Liver (tissue), 9 donors: ENCODE measurements around the gene MAN1A2. TPM values are rescaled to one million over a fixed set of nuclear protein-coding genes. Genes with fewer than 3 reads are reported as not detected.

Source experiments
- DNase-seq: peaks from one replicate; pipeline ENCODE4 v3.0.0-alpha.2; 2017; ENCODE audit warnings: low spot score
- H3K27ac ChIP-seq, 2 donors: one replicate each; pipeline ENCODE4 v1.7.0; 2013; ENCODE audit warnings: inconsistent platforms in 2 of 2, low read length in 2 of 2, control low read depth in 1 of 2, low read depth in 1 of 2, mild to moderate bottlenecking in 1 of 2
- H3K27me3 ChIP-seq, 4 donors: one replicate each; pipeline versions ENCODE4 v1.6.1 to v1.7.0; 2013; ENCODE audit warnings: low read length in 3 of 4, inconsistent platforms in 1 of 4, mild to moderate bottlenecking in 1 of 4, moderate library complexity in 1 of 4; ENCODE audit not compliant: control insufficient read depth in 4 of 4, insufficient read depth in 4 of 4
- H3K36me3 ChIP-seq, 4 donors: one replicate each; pipeline versions ENCODE4 v1.6.1 to v1.7.0; 2013; ENCODE audit warnings: low read length in 3 of 4, mild to moderate bottlenecking in 3 of 4, low read depth in 1 of 4, moderate library complexity in 1 of 4; ENCODE audit not compliant: control insufficient read depth in 4 of 4, insufficient read depth in 3 of 4
- H3K4me1 ChIP-seq, 4 donors: one replicate each; pipeline versions ENCODE4 v1.6.1 to v1.7.0; 2013; ENCODE audit warnings: low read length in 3 of 4, mild to moderate bottlenecking in 3 of 4, moderate library complexity in 1 of 4; ENCODE audit not compliant: control insufficient read depth in 4 of 4, insufficient read depth in 4 of 4
- H3K4me3 ChIP-seq, 3 donors: one replicate each; pipeline versions ENCODE4 v1.6.1 to v1.7.0; 2013; ENCODE audit warnings: low read length in 3 of 3, control low read depth in 1 of 3, low read depth in 1 of 3, mild to moderate bottlenecking in 1 of 3
- H3K9ac ChIP-seq, 2 donors: one replicate each; pipeline ENCODE4 v1.7.0; 2013; ENCODE audit warnings: low read length in 2 of 2, mild to moderate bottlenecking in 2 of 2, moderate library complexity in 2 of 2, control low read depth in 1 of 2, low read depth in 1 of 2
- H3K9me3 ChIP-seq, 4 donors: one replicate each; pipeline versions ENCODE4 v1.6.1 to v1.7.0; 2013; ENCODE audit warnings: low read length in 3 of 4; ENCODE audit not compliant: control insufficient read depth in 4 of 4
- ATF3 ChIP-seq: IDR thresholded peaks from 2 replicates; pipeline ENCODE4 v1.6.1; 2016; ENCODE audit warnings: antibody characterized with exemption
- CTCF ChIP-seq: fragments of 150-350 bp; IDR thresholded peaks from 2 replicates; pipeline ENCODE4 v1.5.1; 2017; ENCODE audit warnings: improper control_type of control experiment, low read depth, low read length; ENCODE audit not compliant: missing input control
- EGR1 ChIP-seq, 2 donors: IDR thresholded peaks; 2 replicates each; pipeline ENCODE4 v1.6.1; 2016 to 2018; ENCODE audit warnings: antibody characterized with exemption in 2 of 2, low read depth in 2 of 2
- FOXA1 ChIP-seq: IDR thresholded peaks from 2 replicates; pipeline ENCODE4 v1.6.1; 2016; ENCODE audit warnings: antibody characterized with exemption
- FOXA2 ChIP-seq: IDR thresholded peaks from 2 replicates; pipeline ENCODE4 v1.6.1; 2016; ENCODE audit warnings: antibody characterized with exemption
- GABPA ChIP-seq, 2 donors: IDR thresholded peaks in 1 of 2; conservative IDR thresholded peaks in 1 of 2; 2 replicates each; pipeline ENCODE4 v1.6.1; 2016; ENCODE audit warnings: antibody characterized with exemption in 2 of 2, mild to moderate bottlenecking in 1 of 2, moderate library complexity in 1 of 2
- HNF4A ChIP-seq, 2 donors: conservative IDR thresholded peaks; 2 replicates each; pipeline ENCODE4 v1.6.1; 2016; ENCODE audit warnings: antibody characterized with exemption in 2 of 2, mild to moderate bottlenecking in 2 of 2
- HNF4G ChIP-seq: IDR thresholded peaks from 2 replicates; pipeline ENCODE4 v1.6.1; 2016; ENCODE audit warnings: antibody characterized with exemption
- JUND ChIP-seq, 2 donors: IDR thresholded peaks; 2 replicates each; pipeline ENCODE4 v1.6.1; 2016; ENCODE audit warnings: antibody characterized with exemption in 2 of 2
- NR2F2 ChIP-seq: IDR thresholded peaks from 2 replicates; pipeline ENCODE4 v1.6.1; 2016; ENCODE audit warnings: antibody characterized with exemption
- REST ChIP-seq: IDR thresholded peaks from 2 replicates; pipeline ENCODE4 v1.6.1; 2016; ENCODE audit warnings: antibody characterized with exemption, mild to moderate bottlenecking
- RXRA ChIP-seq, 2 donors: IDR thresholded peaks; 2 replicates each; pipeline ENCODE4 v1.6.1; 2017 to 2018; ENCODE audit warnings: antibody characterized with exemption in 2 of 2, mild to moderate bottlenecking in 1 of 2
- SP1 ChIP-seq: IDR thresholded peaks from 2 replicates; pipeline ENCODE4 v1.6.1; 2018; ENCODE audit warnings: antibody characterized with exemption, mild to moderate bottlenecking
- TAF1 ChIP-seq: conservative IDR thresholded peaks from 2 replicates; pipeline ENCODE4 v1.6.1; 2016; ENCODE audit warnings: antibody characterized with exemption, mild to moderate bottlenecking
- YY1 ChIP-seq: IDR thresholded peaks from 2 replicates; pipeline ENCODE4 v1.6.1; 2016; ENCODE audit warnings: antibody characterized with exemption, mild to moderate bottlenecking
- ZBTB33 ChIP-seq: IDR thresholded peaks from 2 replicates; pipeline ENCODE4 v1.6.1; 2016; ENCODE audit warnings: antibody characterized with exemption
- WGBS: extraction: QIAGEN DNeasy Blood & Tissue Kit; methylation state at CpG from one replicate; pipeline ENCODE4 v1.1.7; 2013; 5-methylcytosine and 5-hydroxymethylcytosine counted together
- polyA plus RNA-seq, 2 donors: library from polyadenylated mRNA; stranded (reverse) in 1 of 2; unstranded in 1 of 2; fragments of 200-250 nt in 1 of 2; fragments of >200 nt in 1 of 2; fragmentation: Nextera tagmentation in 1 of 2; extraction: Ambion mirVana in 1 of 2; gene quantifications; one replicate each; pipeline versions ENCODE4 v1.2.1 to v1.2.3, GENCODE V29; 2013 to 2015
- total RNA-seq, 2 donors: library from RNA; depleted of rRNA; stranded (reverse); fragments of >200 nt; gene quantifications; one replicate each; pipeline ENCODE4 v1.2.3, GENCODE V29; 2014
- donor health status: healthy.
- donor health status: healthy.
- donor health status: healthy.
- donor health status: healthy.
- donor health status: healthy.

MAN1A2 gene
- total and polyA plus RNA-seq, 4 donors: 10.9 to 58.7 (median 25.1) TPM

- Histone ChIP-seq H3K9ac (no peak overlapping the region), H3K9me3 (no peaks in the 10 kb centered on the region), H3K27me3 (no peaks in the 10 kb centered on the region), H3K27ac (no peak overlapping the region), H3K36me3 (peaks cover 2 to 22% (median 4%) of the 10 kb centered on the region in 4 donors), H3K4me1 (no peaks in the 10 kb centered on the region), H3K4me3 (no peak overlapping the region)
- DNase-seq: no peak
- 95% methylated on average over 2 of the region's 2 CpGs for WGBS
- TF ChIP-seq NR2F2: no peak
- TF ChIP-seq REST: no peak
- no peak for TF ChIP-seq JUND (IDR thresholded peaks at IDR 0.05)
- no peak for TF ChIP-seq SP1
- TF ChIP-seq TAF1: no peak
- TF ChIP-seq GABPA (IDR thresholded peaks at IDR 0.05 in 1 of 2, conservative IDR thresholded peaks at IDR 0.05 in 1 of 2): no peak
- no peak for TF ChIP-seq RXRA (IDR thresholded peaks at IDR 0.05)
- TF ChIP-seq ATF3: no peak
- no peak for TF ChIP-seq FOXA2
- TF ChIP-seq HNF4A (conservative IDR thresholded peaks at IDR 0.05): no peak
- no peak for TF ChIP-seq HNF4G
- no peak for TF ChIP-seq CTCF
- no peak for TF ChIP-seq FOXA1
- no peak for TF ChIP-seq ZBTB33
- no peak for TF ChIP-seq YY1
Observed at GRCh38 chr1:117425050-117425734, 57.9 kb downstream of the MAN1A2 start.

GRCh38 chr1:117427297-117427696, 60.0 kb downstream of the MAN1A2 start:
- Histone ChIP-seq H3K9ac (no peak overlapping the region), H3K36me3 (peaks cover 2 to 17% (median 4%) of the 10 kb centered on the region in 4 donors), H3K4me3 (no peak overlapping the region), H3K4me1 (peaks cover 0 to 3% (median 0%) of the 10 kb centered on the region in 4 donors), H3K9me3 (no peaks in the 10 kb centered on the region), H3K27me3 (no peaks in the 10 kb centered on the region), H3K27ac (no peak overlapping the region)
- TF ChIP-seq GABPA (IDR thresholded peaks at IDR 0.05 in 1 of 2, conservative IDR thresholded peaks at IDR 0.05 in 1 of 2) (no peak), YY1 (no peak), RXRA (IDR thresholded peaks at IDR 0.05) (no peak), EGR1 (IDR thresholded peaks at IDR 0.05; ENCODE audit: low read depth in 2 of 2) (no peak), ZBTB33 (no peak)
- no peak for DNase-seq
